ENCODE data around the gene ASB16. TPM values are rescaled to one million over a fixed set of nuclear protein-coding genes. Genes with fewer than 3 reads are reported as not detected.

Gene ASB16
- total RNA-seq, 1 donor from 2014 or later, result not detected

GRCh38 chr17:44216694-44217093, 46.2 kb downstream of the ASB16 start:
- Histone ChIP-seq H3F3A (ENCODE audit: low read depth) (peaks cover 25% of the 10 kb centered on the region), H3K36me3 (no peaks in the 10 kb centered on the region), H3K4me1 (peaks cover 5% of the 10 kb centered on the region), H3K4me3 (no peak overlapping the region), H3K79me2 (ENCODE audit: low read depth) (peaks cover 61% of the 10 kb centered on the region), H2AFZ (replicated peaks) (no peak overlapping the region), H3K27ac (no peak overlapping the region), H3K4me2 (no peak overlapping the region), H3K9me3 (ENCODE audit: low read depth) (no peaks in the 10 kb centered on the region), H3K27me3 (no peaks in the 10 kb centered on the region), H3K9ac (no peak overlapping the region), H4K20me1 (ENCODE audit: low read depth) (peaks cover 37% of the 10 kb centered on the region)
- Mint-ChIP-seq H3K9me3 (no peaks in the 10 kb centered on the region), H3K27me3 (ENCODE audit: insufficient read depth, low read depth) (peaks cover 6% of the 10 kb centered on the region), H3K4me3 (peak overlapping the region; percentile 64), H3K4me1 (peaks cover 20% of the 10 kb centered on the region), H3K36me3 (peaks cover 12% of the 10 kb centered on the region), H3K27ac (peak overlapping the region; percentile 46)
- DNase-seq (ENCODE audit: low spot score), result no peak
- TF ChIP-seq, protein P1, sequence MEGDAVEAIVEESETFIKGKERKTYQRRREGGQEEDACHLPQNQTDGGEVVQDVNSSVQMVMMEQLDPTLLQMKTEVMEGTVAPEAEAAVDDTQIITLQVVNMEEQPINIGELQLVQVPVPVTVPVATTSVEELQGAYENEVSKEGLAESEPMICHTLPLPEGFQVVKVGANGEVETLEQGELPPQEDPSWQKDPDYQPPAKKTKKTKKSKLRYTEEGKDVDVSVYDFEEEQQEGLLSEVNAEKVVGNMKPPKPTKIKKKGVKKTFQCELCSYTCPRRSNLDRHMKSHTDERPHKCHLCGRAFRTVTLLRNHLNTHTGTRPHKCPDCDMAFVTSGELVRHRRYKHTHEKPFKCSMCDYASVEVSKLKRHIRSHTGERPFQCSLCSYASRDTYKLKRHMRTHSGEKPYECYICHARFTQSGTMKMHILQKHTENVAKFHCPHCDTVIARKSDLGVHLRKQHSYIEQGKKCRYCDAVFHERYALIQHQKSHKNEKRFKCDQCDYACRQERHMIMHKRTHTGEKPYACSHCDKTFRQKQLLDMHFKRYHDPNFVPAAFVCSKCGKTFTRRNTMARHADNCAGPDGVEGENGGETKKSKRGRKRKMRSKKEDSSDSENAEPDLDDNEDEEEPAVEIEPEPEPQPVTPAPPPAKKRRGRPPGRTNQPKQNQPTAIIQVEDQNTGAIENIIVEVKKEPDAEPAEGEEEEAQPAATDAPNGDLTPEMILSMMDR (IDR thresholded peaks at IDR 0.05), result no peak
- TF ChIP-seq EZH2phosphoT487 (IDR thresholded peaks at IDR 0.05), result no peak
- no peak for TF ChIP-seq EZH2 (IDR thresholded peaks at IDR 0.05)

DNA sequence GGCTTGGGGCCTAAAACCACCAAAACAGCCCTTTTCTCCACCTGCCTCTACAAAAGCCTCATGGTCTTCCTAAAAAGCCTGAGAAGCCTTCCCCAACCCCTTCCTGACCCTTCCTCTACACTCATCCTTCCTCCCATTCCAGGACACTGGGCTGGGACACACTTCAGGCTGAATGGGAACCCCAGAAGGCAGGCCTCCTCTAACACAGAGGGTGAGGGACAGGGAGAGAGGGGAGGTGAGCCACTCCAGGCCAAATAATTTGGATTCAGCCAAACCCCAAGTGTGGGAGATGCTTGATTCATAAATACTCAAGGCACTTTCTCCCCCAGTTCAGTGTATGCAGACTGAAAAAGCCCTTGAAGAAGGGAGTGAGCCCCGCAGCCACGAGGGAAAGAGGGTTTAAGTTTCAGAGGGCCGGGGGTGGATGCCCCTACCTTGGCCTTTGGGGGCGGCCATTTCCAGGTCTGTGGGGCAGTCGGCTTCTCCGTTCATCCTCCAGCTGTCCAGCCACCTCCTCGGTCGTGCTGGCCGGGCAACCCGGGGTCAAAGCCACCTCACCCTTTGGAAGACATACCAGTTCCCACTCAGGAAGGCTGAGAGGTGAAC, 47.3 kb downstream of the ASB16 start:
- Histone ChIP-seq H3K27me3 (no peaks in the 10 kb centered on the region), H3K27ac (no peak overlapping the region), H3K4me2 (peak overlapping the region; percentile 88), H3K4me1 (peaks cover 8% of the 10 kb centered on the region), H3K4me3 (peak overlapping the region; percentile 86), H3K36me3 (no peaks in the 10 kb centered on the region), H3K79me2 (ENCODE audit: low read depth) (peaks cover 72% of the 10 kb centered on the region), H3F3A (ENCODE audit: low read depth) (peaks cover 36% of the 10 kb centered on the region), H3K9ac (no peak overlapping the region), H3K9me3 (ENCODE audit: low read depth) (no peaks in the 10 kb centered on the region), H2AFZ (replicated peaks) (no peak overlapping the region), H4K20me1 (ENCODE audit: low read depth) (peaks cover 48% of the 10 kb centered on the region)
- Mint-ChIP-seq H3K27me3 (ENCODE audit: insufficient read depth, low read depth) (peaks cover 12% of the 10 kb centered on the region), H3K4me3 (peak overlapping the region; percentile 88), H3K9me3 (no peaks in the 10 kb centered on the region), H3K27ac (peak overlapping the region; percentile 44), H3K4me1 (peaks cover 27% of the 10 kb centered on the region), H3K36me3 (peaks cover 12% of the 10 kb centered on the region)
- DNase-seq (ENCODE audit: low spot score), result no peak
- TF ChIP-seq EZH2phosphoT487 (IDR thresholded peaks at IDR 0.05) (no peak), EZH2 (IDR thresholded peaks at IDR 0.05) (no peak)
- TF ChIP-seq, protein P1 (IDR thresholded peaks at IDR 0.05), result no peak

GRCh38 chr17:44218344-44219107, 48.0 kb downstream of the ASB16 start:
- H3K27me3 Mint-ChIP-seq (ENCODE audit: insufficient read depth, low read depth), result peaks cover 12% of the 10 kb centered on the region

More at GRCh38 chr17:44218344-44219107, 48.0 kb downstream of the ASB16 start:
- TF ChIP-seq EZH2 (IDR thresholded peaks at IDR 0.05) (no peak), EZH2phosphoT487 (IDR thresholded peaks at IDR 0.05) (no peak)
- TF ChIP-seq, protein P1 (IDR thresholded peaks at IDR 0.05), result peak; percentile 66
- Histone ChIP-seq H2AFZ (replicated peaks) (no peak overlapping the region), H3K4me1 (peaks cover 10% of the 10 kb centered on the region), H4K20me1 (ENCODE audit: low read depth) (peaks cover 55% of the 10 kb centered on the region), H3K79me2 (ENCODE audit: low read depth) (peaks cover 73% of the 10 kb centered on the region), H3K4me3 (peak overlapping the region; percentile 86), H3K4me2 (peak overlapping the region; percentile 88), H3K27ac (peak overlapping the region; percentile 95), H3K36me3 (no peaks in the 10 kb centered on the region), H3K9ac (peak overlapping the region; percentile 42), H3F3A (ENCODE audit: low read depth) (peaks cover 38% of the 10 kb centered on the region), H3K27me3 (no peaks in the 10 kb centered on the region), H3K9me3 (ENCODE audit: low read depth) (no peaks in the 10 kb centered on the region)
- H3K4me3 Mint-ChIP-seq, result peak overlapping the region; percentile 88
- H3K9me3 Mint-ChIP-seq, result no peaks in the 10 kb centered on the region
- peaks cover 12% of the 10 kb centered on the region for H3K36me3 Mint-ChIP-seq
- peak; percentile 94 for DNase-seq (ENCODE audit: low spot score)
- peak overlapping the region; percentile 37 for H3K27ac Mint-ChIP-seq
- peaks cover 28% of the 10 kb centered on the region for H3K4me1 Mint-ChIP-seq

Data from neural progenitor cell (in vitro differentiated cells).